GM23338 (cell line): ENCODE results near the gene ACTR6. TPM values are rescaled to one million over a fixed set of nuclear protein-coding genes. Genes with fewer than 3 reads are reported as not detected.

ENCODE experiments used
- ATAC-seq: fragments of 200-7000 bp; cut with Tn5 transposase; 3 replicates; pipeline ENCODE4 v1.9.1; 2020
- DNase-seq: peaks from one replicate; pipeline ENCODE4 v3.0.0-alpha.2; 2015; ENCODE audit warnings: low spot score
- H2AFZ ChIP-seq: fragments of 200-600 bp; sonication (generic); 2 replicates; pipeline ENCODE4 v1.8.0; 2016; ENCODE audit warnings: antibody characterized with exemption, mild to moderate bottlenecking, moderate library complexity
- H3F3A ChIP-seq: fragments of 200-600 bp; sonication (generic); replicated peaks from 2 replicates; pipeline ENCODE4 v1.8.0; 2017; ENCODE audit warnings: antibody characterized with exemption, mixed run types, low read depth
- H3K27ac ChIP-seq: fragments of 200-600 bp; sonication (generic); 2 replicates; pipeline ENCODE4 v1.6.1; 2016; ENCODE audit warnings: low read depth
- H3K27me3 ChIP-seq: fragments of 200-600 bp; sonication (generic); 2 replicates; pipeline ENCODE4 v1.8.0; 2016; ENCODE audit warnings: mild to moderate bottlenecking, mixed run types, moderate library complexity; ENCODE audit not compliant: insufficient read depth
- H3K36me3 ChIP-seq: fragments of 200-600 bp; sonication (generic); 2 replicates; pipeline ENCODE4 v1.8.0; 2016; ENCODE audit warnings: mild to moderate bottlenecking; ENCODE audit not compliant: insufficient read depth
- H3K4me1 ChIP-seq: fragments of 200-600 bp; sonication (generic); 2 replicates; pipeline ENCODE4 v1.8.0; 2016; ENCODE audit warnings: mild to moderate bottlenecking, moderate library complexity; ENCODE audit not compliant: insufficient read depth
- H3K4me2 ChIP-seq: fragments of 200-600 bp; sonication (generic); 2 replicates; pipeline ENCODE4 v1.7.1; 2017; ENCODE audit warnings: mixed run types
- H3K4me3 ChIP-seq: fragments of 200-600 bp; sonication (generic); 2 replicates; pipeline ENCODE4 v1.6.1; 2016; ENCODE audit warnings: mixed run types
- H3K79me2 ChIP-seq: fragments of 200-600 bp; sonication (generic); replicated peaks from 2 replicates; pipeline ENCODE4 v1.8.0; 2017; ENCODE audit warnings: mild to moderate bottlenecking; ENCODE audit not compliant: insufficient read depth
- H3K9me2 ChIP-seq: fragments of 200-600 bp; sonication (generic); 2 replicates; pipeline ENCODE4 v1.8.0; 2017; ENCODE audit not compliant: insufficient read depth
- H4K20me1 ChIP-seq: fragments of 200-600 bp; sonication (generic); replicated peaks from 2 replicates; pipeline ENCODE4 v1.8.0; 2017; ENCODE audit warnings: mild to moderate bottlenecking; ENCODE audit not compliant: insufficient read depth
- H3K27ac Mint-ChIP-seq: 2 replicates; pipeline ENCODE4 v1.8.0; 2020; ENCODE audit warnings: inconsistent platforms, mild to moderate bottlenecking, moderate library complexity, mixed read lengths
- H3K27me3 Mint-ChIP-seq: 3 replicates; pipeline ENCODE4 v1.8.0; 2022; ENCODE audit warnings: low read depth, mild to moderate bottlenecking, moderate library complexity, mixed read lengths, inconsistent platforms; ENCODE audit not compliant: insufficient read depth, poor library complexity
- H3K36me3 Mint-ChIP-seq: 3 replicates; pipeline ENCODE4 v1.8.0; 2021; ENCODE audit warnings: low read depth, mild to moderate bottlenecking, inconsistent platforms, moderate library complexity, mixed read lengths
- H3K4me1 Mint-ChIP-seq: 3 replicates; pipeline ENCODE4 v1.8.0; 2020; ENCODE audit warnings: mild to moderate bottlenecking, inconsistent platforms, mixed read lengths
- H3K4me3 Mint-ChIP-seq: 3 replicates; pipeline ENCODE4 v1.8.0; 2021; ENCODE audit warnings: moderate library complexity, mild to moderate bottlenecking, inconsistent platforms, mixed read lengths
- H3K9me3 Mint-ChIP-seq: 3 replicates; pipeline ENCODE4 v1.8.0; 2020; ENCODE audit warnings: moderate library complexity, mild to moderate bottlenecking, inconsistent platforms, mixed read lengths
- CREB1 ChIP-seq: fragments of 250-450 bp; sonication (Bioruptor Pico); IDR thresholded peaks from 2 replicates; pipeline ENCODE4 v1.5.0; 2020; ENCODE audit warnings: low read depth, mild to moderate bottlenecking, moderate library complexity
- CTCF ChIP-seq, 2 experiments: fragments of 200-600 bp in 1 of 2; sonication (generic) in 1 of 2; conservative IDR thresholded peaks; 2 replicates each; pipeline versions ENCODE4 v1.5.1 to v1.6.1; 2016 to 2017; ENCODE audit warnings: antibody characterized with exemption in 2 of 2, low read depth in 2 of 2, mild to moderate bottlenecking in 2 of 2, moderate library complexity in 1 of 2
- ETS1 ChIP-seq: IDR thresholded peaks from 2 replicates; pipeline ENCODE4 v1.6.1; 2016; ENCODE audit warnings: antibody characterized with exemption
- EZH2 ChIP-seq: fragments of 200-600 bp; sonication (generic); IDR thresholded peaks from one replicate; pipeline ENCODE4 v1.8.0; 2017; ENCODE audit warnings: antibody characterized with exemption, mild to moderate bottlenecking, low read depth; ENCODE audit not compliant: unreplicated experiment
- EZH2phosphoT487 ChIP-seq: fragments of 200-600 bp; sonication (generic); IDR thresholded peaks from one replicate; pipeline ENCODE4 v1.8.1; 2018; ENCODE audit warnings: antibody characterized with exemption; ENCODE audit not compliant: unreplicated experiment
- JUNB ChIP-seq: IDR thresholded peaks from one replicate; pipeline ENCODE4 v1.6.1; 2016; ENCODE audit warnings: antibody characterized with exemption; ENCODE audit not compliant: unreplicated experiment
- NANOG ChIP-seq: IDR thresholded peaks from 2 replicates; pipeline ENCODE4 v1.6.1; 2016; ENCODE audit warnings: antibody characterized with exemption, borderline replicate concordance
- POLR2AphosphoS5 ChIP-seq: IDR thresholded peaks from 2 replicates; pipeline ENCODE4 v1.6.1; 2016; ENCODE audit warnings: antibody characterized with exemption, low read depth
- REST ChIP-seq: IDR thresholded peaks from one replicate; pipeline ENCODE4 v1.6.1; 2018; ENCODE audit warnings: antibody characterized with exemption; ENCODE audit not compliant: unreplicated experiment
- STAT1 ChIP-seq: IDR thresholded peaks from one replicate; pipeline ENCODE4 v1.6.1; 2016; ENCODE audit warnings: antibody characterized with exemption; ENCODE audit not compliant: unreplicated experiment
- ZNF114 ChIP-seq: fragments of 250-450 bp; sonication (Bioruptor Pico); IDR thresholded peaks from 2 replicates; pipeline ENCODE4 v1.5.0; 2020; ENCODE audit warnings: mild to moderate bottlenecking, moderate library complexity
- ZNF331 ChIP-seq: fragments of 250-450 bp; sonication (Bioruptor Pico); IDR thresholded peaks from 2 replicates; pipeline ENCODE4 v1.5.0; 2020; ENCODE audit warnings: low read depth, mild to moderate bottlenecking, moderate library complexity
- polyA plus RNA-seq: library from polyadenylated mRNA; unstranded; fragments of >200 nt; fragmentation: Nextera tagmentation; extraction: Ambion mirVana; gene quantifications from 2 replicates; pipeline ENCODE4 v1.2.1, GENCODE V29; 2016
- total RNA-seq: library from RNA; depleted of rRNA; stranded (reverse); fragments of >200 nt; shearing (Covaris generic); gene quantifications from 2 replicates; pipeline ENCODE4 v1.2.3, GENCODE V29; 2014

ACTR6 gene
- total and polyA plus RNA-seq, 2 experiments from 2014 or later = 30.1 to 42.5 TPM

- TF ChIP-seq REST (no peak), JUNB (no peak), ZNF331 (CRISPR knock-in tag) (no peak), ZNF114 (CRISPR knock-in tag) (no peak)
These were observed 57.5 kb downstream of the ACTR6 start (continued) for GRCh38 chr12:100258127-100258526.

GRCh38 chr12:100263131-100263530 lies 62.5 kb downstream of the ACTR6 start:
- Histone ChIP-seq H3K4me3 (no peak overlapping the region), H3K4me2 (no peak overlapping the region), H3K36me3 (no peaks in the 10 kb centered on the region), H3K27ac (no peak overlapping the region), H3K4me1 (peaks cover 2% of the 10 kb centered on the region; the same call in 1 of the 2 replicates), H2AFZ (no peak overlapping the region), H4K20me1 (peaks cover 3% of the 10 kb centered on the region; the same call in 1 of the 2 replicates), H3K79me2 (peaks cover 6% of the 10 kb centered on the region), H3K9me2 (no peaks in the 10 kb centered on the region), H3F3A (no peaks in the 10 kb centered on the region), H3K27me3 (no peaks in the 10 kb centered on the region)
- Mint-ChIP-seq H3K4me1 (peaks cover 2% of the 10 kb centered on the region), H3K36me3 (no peaks in the 10 kb centered on the region; the same call in 2 of the 3 replicates), H3K4me3 (no peak overlapping the region), H3K27ac (no peak overlapping the region), H3K27me3 (peaks cover 8% of the 10 kb centered on the region), H3K9me3 (no peaks in the 10 kb centered on the region)
- DNase-seq = no peak
- ATAC-seq = no peak
- TF ChIP-seq REST (no peak), STAT1 (no peak), POLR2AphosphoS5 (no peak), JUNB (no peak), NANOG (no peak), ZNF114 (CRISPR knock-in tag) (no peak), ETS1 (no peak), CREB1 (CRISPR knock-in tag) (no peak), ZNF331 (CRISPR knock-in tag) (no peak), EZH2phosphoT487 (no peak), EZH2 (no peak), CTCF (conservative IDR thresholded peaks at IDR 0.05; ENCODE audit: low read depth in 2 of 2) (no peak)
